Skeletal muscle satellite cell (primary cell): Measurements from ENCODE around the gene MVB12B.
"Not testable (repeated sequence)": the region's sequence is repeated elsewhere in the genome, so short reads cannot be mapped to it uniquely, and the experiment has no call there.

ENCODE experiments used
- H3K27me3 ChIP-seq: 2 replicates; pipeline ENCODE4 v1.7.0; 2013; ENCODE audit warnings: low read length; ENCODE audit not compliant: control insufficient read depth, insufficient read depth
- H3K36me3 ChIP-seq: 2 replicates; pipeline ENCODE4 v1.7.0; 2013; ENCODE audit warnings: mild to moderate bottlenecking, control low read depth, low read length; ENCODE audit not compliant: insufficient read depth
- H3K4me1 ChIP-seq: 2 replicates; pipeline ENCODE4 v1.7.0; 2013; ENCODE audit warnings: low read length; ENCODE audit not compliant: control insufficient read depth, insufficient read depth
- H3K4me2 ChIP-seq: 2 replicates; pipeline ENCODE4 v1.7.0; 2013; ENCODE audit warnings: mild to moderate bottlenecking, low read length
- H3K4me3 ChIP-seq: 2 replicates; pipeline ENCODE4 v1.7.0; 2013; ENCODE audit warnings: low read length
- H3K9ac ChIP-seq: 2 replicates; pipeline ENCODE4 v1.7.0; 2013; ENCODE audit warnings: mild to moderate bottlenecking, low read depth, low read length, moderate library complexity
- H3K9me3 ChIP-seq: replicated peaks from 2 replicates; pipeline ENCODE4 v1.7.0; 2013; ENCODE audit warnings: mild to moderate bottlenecking, control low read depth, low read length

Gene MVB12B

DNA sequence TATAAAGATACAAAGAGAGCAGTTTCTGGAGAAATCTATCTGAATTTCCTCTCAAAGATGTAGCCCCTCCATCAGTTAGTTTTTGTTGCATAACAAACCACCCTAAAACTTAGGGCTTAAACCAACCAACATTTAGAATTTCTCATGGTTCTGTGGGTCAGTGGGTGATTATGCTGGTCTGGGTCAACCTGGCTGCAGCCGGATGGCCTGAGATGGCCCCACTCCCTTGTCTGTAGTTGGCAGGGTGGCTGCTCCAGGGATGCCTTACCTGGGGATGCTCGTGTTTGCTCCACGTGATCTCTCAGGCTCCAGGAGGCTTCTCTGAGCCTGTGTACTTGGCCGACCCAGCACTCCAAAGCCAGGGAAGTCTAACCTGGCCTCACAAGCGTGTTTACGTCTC is 139.3 kb downstream of the MVB12B start:
- H3K4me3 ChIP-seq: no peak overlapping the region
- no peaks in the 10 kb centered on the region for H3K27me3 ChIP-seq
- H3K9me3 ChIP-seq: no peaks in the 10 kb centered on the region
- no peak overlapping the region for H3K4me2 ChIP-seq
- H3K36me3 ChIP-seq: no peaks in the 10 kb centered on the region
- no peak overlapping the region for H3K9ac ChIP-seq
- H3K4me1 ChIP-seq: no peaks in the 10 kb centered on the region

DNA sequence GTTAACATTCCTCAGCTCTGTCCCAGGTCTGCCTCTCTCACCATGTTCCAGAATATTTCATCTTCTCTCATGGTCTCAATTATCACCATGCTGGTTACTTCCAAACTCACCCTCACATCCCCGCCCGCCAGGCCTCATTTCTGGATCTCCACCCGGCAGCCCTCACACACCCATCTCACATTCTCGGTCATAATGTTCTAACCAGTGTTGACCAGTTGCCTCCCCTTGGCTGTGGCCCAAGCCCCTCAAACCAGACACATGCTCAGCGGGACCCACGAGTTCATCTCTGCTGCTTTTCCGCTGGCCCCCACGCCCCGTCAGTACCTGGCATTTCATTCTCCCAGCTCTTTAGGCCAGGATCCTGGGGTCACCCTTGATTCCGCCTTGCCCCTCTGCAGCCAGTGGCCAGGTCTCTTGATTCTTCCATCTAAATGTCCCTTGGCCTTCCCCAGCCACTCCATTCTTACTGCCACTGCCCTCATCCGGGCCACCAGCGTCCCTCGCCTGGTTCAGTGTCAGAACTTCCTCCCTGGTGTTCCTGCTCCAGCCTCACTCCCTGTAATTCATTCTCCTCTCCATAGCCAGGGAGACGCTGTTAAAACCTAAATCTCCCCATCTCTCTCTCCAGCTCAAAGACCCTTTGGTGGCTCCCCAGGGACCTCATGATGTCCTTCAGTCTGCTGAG is 141.7 kb downstream of the MVB12B start:
- Histone ChIP-seq H3K27me3 (no peaks in the 10 kb centered on the region), H3K9ac (no peak overlapping the region), H3K9me3 (no peaks in the 10 kb centered on the region), H3K4me2 (no peak overlapping the region), H3K4me1 (no peaks in the 10 kb centered on the region), H3K4me3 (no peak overlapping the region), H3K36me3 (no peaks in the 10 kb centered on the region)

DNA sequence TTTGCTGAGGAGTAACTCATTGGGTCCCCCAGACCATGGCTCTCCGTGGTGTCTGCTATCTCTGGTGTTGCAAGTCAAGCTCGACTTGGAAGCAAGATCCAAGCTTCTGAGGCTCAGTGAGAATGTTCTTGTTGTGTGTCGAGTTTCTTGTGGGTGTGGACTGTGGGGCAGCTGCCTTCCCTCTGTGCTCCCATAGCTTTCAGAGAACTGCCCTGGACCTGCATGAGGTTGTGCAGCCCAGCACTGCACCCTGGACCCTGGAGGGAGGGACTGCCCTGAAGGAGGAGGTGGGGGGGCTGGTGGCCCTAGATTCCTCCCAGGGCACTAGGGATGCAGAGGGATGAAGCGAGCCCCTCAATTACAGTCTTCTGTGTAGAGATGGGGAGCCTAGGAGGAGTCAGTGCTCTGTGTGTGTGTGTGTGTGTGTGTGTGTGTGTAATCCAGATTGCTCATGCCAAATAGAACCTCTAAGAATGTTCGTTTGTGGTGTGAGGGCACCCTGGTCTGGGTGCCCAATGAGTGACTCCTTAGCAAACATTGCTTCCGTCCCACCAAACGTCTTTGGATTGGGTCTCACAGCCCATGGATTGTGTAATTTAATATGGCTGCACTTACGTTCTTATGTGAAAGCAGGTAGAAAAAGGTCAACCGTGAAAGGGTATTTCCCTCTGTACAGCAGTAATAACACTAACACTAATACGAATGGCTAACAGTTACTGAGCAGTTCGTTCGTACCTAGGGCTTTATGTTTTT is 143.8 kb downstream of the MVB12B start:
- Histone ChIP-seq H3K9ac (no peak overlapping the region), H3K4me3 (no peak overlapping the region), H3K4me1 (peaks cover 18% of the 10 kb centered on the region)

GRCh38 chr9:126471084-126471624 is 144.5 kb downstream of the MVB12B start:
- no peak overlapping the region for H3K4me3 ChIP-seq
- peaks cover 21% of the 10 kb centered on the region for H3K4me1 ChIP-seq
- H3K27me3 ChIP-seq: no peaks in the 10 kb centered on the region
- H3K36me3 ChIP-seq: no peaks in the 10 kb centered on the region
- H3K9me3 ChIP-seq: no peaks in the 10 kb centered on the region
- no peak overlapping the region for H3K4me2 ChIP-seq
- no peak overlapping the region for H3K9ac ChIP-seq

More for the DNA sequence above, 143.8 kb downstream of the MVB12B start:
- Histone ChIP-seq H3K27me3 (no peaks in the 10 kb centered on the region), H3K36me3 (no peaks in the 10 kb centered on the region), H3K9me3 (no peaks in the 10 kb centered on the region), H3K4me2 (no peak overlapping the region)

DNA sequence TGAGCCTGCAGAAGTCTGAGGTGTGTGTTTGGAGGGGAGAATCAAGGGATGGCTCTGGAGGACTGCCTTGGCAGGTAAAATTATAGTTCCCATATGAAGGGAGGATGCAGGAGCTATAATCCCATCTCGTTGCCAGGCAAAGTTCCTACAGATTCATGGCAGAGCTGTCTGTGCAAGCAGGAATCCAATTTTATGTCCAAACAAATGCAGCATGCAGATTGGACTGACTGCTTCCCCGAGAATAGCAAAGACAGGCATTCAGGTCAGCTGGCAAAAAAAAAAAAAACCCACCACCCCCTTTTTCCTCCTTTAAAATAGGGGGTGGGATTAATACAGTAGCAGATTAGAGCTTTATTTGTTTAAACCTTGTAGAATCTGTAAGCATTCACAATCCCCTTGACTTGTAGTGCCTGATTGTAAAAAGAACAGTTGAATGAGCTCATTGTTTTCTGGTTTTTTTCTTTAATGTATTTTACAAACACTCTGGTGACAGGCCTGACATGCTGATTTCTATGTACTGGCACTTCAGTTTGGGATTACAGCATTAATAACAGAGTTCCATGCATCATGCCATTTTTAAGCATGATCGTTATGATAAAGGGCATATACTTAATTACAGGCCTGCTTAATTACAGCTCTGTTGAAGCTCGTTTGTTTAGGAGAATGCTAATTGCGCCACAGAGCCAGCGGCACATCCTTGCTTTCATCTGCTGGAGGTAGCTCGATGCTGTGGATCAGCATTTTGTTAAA is 145.7 kb downstream of the MVB12B start:
- Histone ChIP-seq H3K4me1 (peaks cover 21% of the 10 kb centered on the region), H3K9ac (no peak overlapping the region), H3K27me3 (no peaks in the 10 kb centered on the region), H3K9me3 (no peaks in the 10 kb centered on the region), H3K36me3 (no peaks in the 10 kb centered on the region), H3K4me2 (no peak overlapping the region), H3K4me3 (no peak overlapping the region)

DNA sequence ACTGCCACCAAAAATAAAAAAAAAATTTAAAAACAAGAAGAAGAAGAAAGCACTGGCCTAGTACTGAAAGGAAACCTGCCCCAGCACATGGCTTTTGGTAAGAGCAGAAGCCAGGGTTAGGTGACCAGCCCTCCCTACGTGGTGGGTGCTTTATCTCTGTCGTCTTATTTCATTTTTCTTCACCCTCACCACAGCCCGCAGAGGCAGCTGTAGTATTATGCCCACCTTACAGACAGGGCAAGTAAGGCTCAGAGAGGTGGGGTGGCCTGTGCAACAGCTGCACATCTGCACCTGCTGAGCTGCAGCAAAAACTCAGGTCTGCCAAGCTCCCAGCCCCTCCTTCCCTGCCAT is 146.3 kb downstream of the MVB12B start:
- H3K9ac ChIP-seq: no peak overlapping the region
- H3K9me3 ChIP-seq: no peaks in the 10 kb centered on the region
- no peaks in the 10 kb centered on the region for H3K27me3 ChIP-seq
- H3K4me2 ChIP-seq: no peak overlapping the region
- H3K4me3 ChIP-seq: no peak overlapping the region
- peaks cover 21% of the 10 kb centered on the region for H3K4me1 ChIP-seq
- H3K36me3 ChIP-seq: no peaks in the 10 kb centered on the region

DNA sequence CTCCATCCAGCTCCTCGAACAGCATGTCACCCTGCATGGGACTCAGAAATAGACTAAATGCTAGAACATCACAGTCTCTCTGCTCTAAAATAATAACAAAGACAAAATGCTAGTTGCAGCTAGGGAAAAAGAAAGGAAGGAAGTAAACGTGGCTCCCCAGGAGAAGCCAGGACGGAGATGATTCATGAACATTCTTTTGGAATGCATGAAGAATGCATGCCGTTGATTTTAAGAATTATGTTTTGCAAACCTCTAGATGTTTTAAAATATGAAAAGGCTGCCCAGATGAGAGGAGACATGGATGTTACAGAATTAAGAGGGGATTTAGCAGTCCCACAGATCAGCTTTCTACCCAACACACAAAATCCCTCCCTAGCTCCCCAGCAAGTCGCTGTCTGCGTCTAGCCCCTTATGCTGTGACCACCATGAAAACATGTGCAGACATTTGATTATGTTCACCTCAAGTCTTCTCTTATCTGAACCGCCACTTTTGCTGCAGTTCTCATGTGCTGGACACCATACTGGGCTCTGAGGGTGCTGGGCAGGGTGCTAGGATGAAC is 147.7 kb downstream of the MVB12B start:
- no peaks in the 10 kb centered on the region for H3K9me3 ChIP-seq
- H3K4me3 ChIP-seq: peak overlapping the region; percentile 23
- H3K36me3 ChIP-seq: no peaks in the 10 kb centered on the region
- H3K9ac ChIP-seq: peak overlapping the region; percentile 51
- peaks cover 21% of the 10 kb centered on the region for H3K4me1 ChIP-seq
- peak overlapping the region; percentile 53 for H3K4me2 ChIP-seq
- H3K27me3 ChIP-seq: no peaks in the 10 kb centered on the region

- peaks cover 21% of the 10 kb centered on the region for H3K4me1 ChIP-seq
- H3K9me3 ChIP-seq: no peaks in the 10 kb centered on the region
- peak overlapping the region; percentile 51 for H3K9ac ChIP-seq
- H3K4me2 ChIP-seq: peak overlapping the region; percentile 53
- no peaks in the 10 kb centered on the region for H3K27me3 ChIP-seq
- no peaks in the 10 kb centered on the region for H3K36me3 ChIP-seq
- peak overlapping the region; percentile 23 for H3K4me3 ChIP-seq
Measured at GRCh38 chr9:126474786-126475485, 148.3 kb downstream of the MVB12B start.

GRCh38 chr9:126475933-126476555 is 149.4 kb downstream of the MVB12B start:
- peaks cover 21% of the 10 kb centered on the region for H3K4me1 ChIP-seq
- H3K27me3 ChIP-seq: no peaks in the 10 kb centered on the region

GRCh38 chr9:126477432-126477831 is 150.8 kb downstream of the MVB12B start:
- not testable (repeated sequence) for H3K4me2 ChIP-seq, H3K4me3 ChIP-seq, H3K9ac ChIP-seq, H3K9me3 ChIP-seq, H3K36me3 ChIP-seq, H3K27me3 ChIP-seq
- H3K4me1 ChIP-seq: peaks cover 29% of the 10 kb centered on the region

More at GRCh38 chr9:126475933-126476555, 149.4 kb downstream of the MVB12B start:
- no peak overlapping the region for H3K4me2 ChIP-seq
- H3K4me3 ChIP-seq: no peak overlapping the region
- H3K9ac ChIP-seq: no peak overlapping the region
- H3K36me3 ChIP-seq: no peaks in the 10 kb centered on the region
- H3K9me3 ChIP-seq: no peaks in the 10 kb centered on the region
